Psoas muscle (tissue), 8 donors: ENCODE results near the gene RAB40A. TPM values are rescaled to one million over a fixed set of nuclear protein-coding genes. Genes with fewer than 3 reads are reported as not detected.
"Not testable (repeated sequence)": the region's sequence is repeated elsewhere in the genome, so short reads cannot be mapped to it uniquely, and the experiment has no call there.

Experiments used
- ATAC-seq, 4 donors: fragments of 200-7000 bp; cut with Tn5 transposase; one replicate each; pipeline ENCODE4 v1.9.1; 2020; ENCODE audit warnings: moderate library complexity in 3 of 4, mild to moderate bottlenecking in 2 of 4
- DNase-seq, 2 donors: peaks; one replicate each; pipeline ENCODE4 v3.0.0-alpha.2; 2020
- H3K27ac ChIP-seq: fragments of 200-600 bp; one replicate; pipeline ENCODE4 v1.8.0; 2022
- H3K27me3 ChIP-seq, 3 donors: fragments of 200-600 bp in 1 of 3; one replicate each; pipeline versions ENCODE4 v1.6.1 to v1.8.0; 2013 to 2022; ENCODE audit warnings: low read length in 2 of 3, mild to moderate bottlenecking in 2 of 3, moderate library complexity in 1 of 3; ENCODE audit not compliant: insufficient read depth in 3 of 3
- H3K36me3 ChIP-seq, 2 donors: fragments of 200-600 bp in 1 of 2; one replicate each; pipeline versions ENCODE4 v1.6.1 to v1.8.0; 2013 to 2022; ENCODE audit warnings: low read depth in 1 of 2, mild to moderate bottlenecking in 1 of 2, moderate library complexity in 1 of 2; ENCODE audit not compliant: insufficient read depth in 1 of 2
- H3K4me1 ChIP-seq: fragments of 200-600 bp; one replicate; pipeline ENCODE4 v1.8.0; 2022
- H3K4me3 ChIP-seq: fragments of 200-600 bp; one replicate; pipeline ENCODE4 v1.8.0; 2022; ENCODE audit warnings: mild to moderate bottlenecking
- H3K9me3 ChIP-seq: fragments of 200-600 bp; one replicate; pipeline ENCODE4 v1.8.0; 2022
- CTCF ChIP-seq: fragments of 200-600 bp; IDR thresholded peaks from one replicate; pipeline ENCODE4 v1.8.0; 2022; ENCODE audit warnings: antibody characterized with exemption
- WGBS, 3 donors: extraction: QIAGEN DNeasy Blood & Tissue Kit; methylation state at CpG; one replicate each; pipeline versions ENCODE4 v1.1.6 to v1.1.7; 2013; 5-methylcytosine and 5-hydroxymethylcytosine counted together
- intact Hi-C, 2 donors: fragments of 100-400 bp; cut with DNase I; formaldehyde crosslinking; loops; one replicate each; pipeline versions ENCODE4 v1.11.0 to v1.14.2; 2022
- polyA plus RNA-seq, 3 donors: library from polyadenylated mRNA; stranded (reverse); fragments of 200-250 nt; gene quantifications; one replicate each; pipeline ENCODE4 v1.2.3, GENCODE V29; 2013
- total RNA-seq, 4 donors: library from RNA; stranded (reverse); fragmentation: NEBNext Ultra II Directional in 2 of 4; extraction: Animal tissue kit (Norgen Biotek cat#: 25700) in 2 of 4; gene quantifications; one replicate each; pipeline versions ENCODE4 v1.2.1 to v1.2.4, GENCODE V29; 2021 to 2023
- donor health status: healthy with polysubstance abuse.
- donor health status: DM: no; HTN: no; CAD: no; lungs with moderate emphysema.
- donor health status: Bipolar disorder and iron deficiency.
- donor health status: healthy.
- donor health status: DM: yes; HTN: yes; CAD: no.
- donor health status: DM: no; HTN: no; CAD: no.
- donor health status: DM: no; HTN: no; CAD: no.
- donor health status: DM: yes; HTN: yes; CAD: no.

RAB40A gene
- total and polyA plus RNA-seq, 7 donors = 0.06 to 0.14 TPM; not detected in 5

GRCh38 chrX:103510031-103510430 lies 9.3 kb downstream of the RAB40A start:
- no peak overlapping the region for H3K27ac ChIP-seq
- H3K36me3 ChIP-seq = no peaks in the 10 kb centered on the region
- no peaks in the 10 kb centered on the region for H3K4me1 ChIP-seq
- no peak for TF ChIP-seq CTCF
- DNase-seq (no peak), ATAC-seq (no peak)
- no peaks in the 10 kb centered on the region for H3K27me3 ChIP-seq
- H3K4me3 ChIP-seq = no peak overlapping the region
- WGBS, 3 donors = 63 to 92% (median 67%) methylated on average over 5 to 6 of the region's 6 CpGs
- intact Hi-C loops = no loop called here
- H3K9me3 ChIP-seq = no peaks in the 10 kb centered on the region

GRCh38 chrX:103503853-103504207 lies 15.5 kb downstream of the RAB40A start:
- H3K27me3 ChIP-seq = no peaks in the 10 kb centered on the region
- H3K36me3 ChIP-seq = no peaks in the 10 kb centered on the region
- H3K4me1 ChIP-seq = no peaks in the 10 kb centered on the region
- H3K9me3 ChIP-seq = no peaks in the 10 kb centered on the region
- 56 to 78% (median 72%) methylated on average over 1 of the region's 1 CpG for WGBS, 3 donors
- TF ChIP-seq CTCF = no peak
- ATAC-seq (no peak), DNase-seq (no peak)
- no peak overlapping the region for H3K4me3 ChIP-seq
- intact Hi-C loops = no loop called here
- H3K27ac ChIP-seq = no peak overlapping the region

- Histone ChIP-seq H3K36me3 (no peaks in the 10 kb centered on the region), H3K27me3 (peaks cover 0 to 2% (median 0%) of the 10 kb centered on the region in 3 donors), H3K9me3 (no peaks in the 10 kb centered on the region), H3K4me1 (no peaks in the 10 kb centered on the region), H3K27ac (no peak overlapping the region), H3K4me3 (no peak overlapping the region)
- DNase-seq (no peak), ATAC-seq (no peak)
- TF ChIP-seq CTCF = no peak
- 53 to 56% (median 55%) methylated on average over 7 to 8 of the region's 8 CpGs for WGBS, 3 donors
- intact Hi-C loops = no loop called here
Measured at GRCh38 chrX:103503163-103503852, 16.0 kb downstream of the RAB40A start.

GRCh38 chrX:103498786-103499185 lies 20.5 kb downstream of the RAB40A start:
- intact Hi-C loops = no loop called here
- Histone ChIP-seq H3K27ac (no peak overlapping the region), H3K9me3 (peaks cover 7% of the 10 kb centered on the region), H3K36me3 (no peaks in the 10 kb centered on the region), H3K4me3 (no peak overlapping the region), H3K4me1 (no peaks in the 10 kb centered on the region), H3K27me3 (peaks cover 0 to 6% (median 0%) of the 10 kb centered on the region in 3 donors)
- 75 to 89% (median 87%) methylated on average over 5 of the region's 5 CpGs for WGBS, 3 donors
- TF ChIP-seq CTCF = no peak
- ATAC-seq (no peak), DNase-seq (no peak)

- WGBS, 3 donors = 94 to 98% (median 95%) methylated on average over 1 of the region's 1 CpG
- ATAC-seq (no peak), DNase-seq (no peak)
- Histone ChIP-seq H3K27ac (no peak overlapping the region), H3K4me3 (no peak overlapping the region), H3K4me1 (no peaks in the 10 kb centered on the region), H3K27me3 (peaks cover 0 to 12% (median 0%) of the 10 kb centered on the region in 3 donors), H3K9me3 (peaks cover 7% of the 10 kb centered on the region), H3K36me3 (no peaks in the 10 kb centered on the region)
- no peak for TF ChIP-seq CTCF
- intact Hi-C loops = no loop called here
Measured at GRCh38 chrX:103495786-103496185, 23.5 kb downstream of the RAB40A start.

- H3K9me3 ChIP-seq, H3K4me3 ChIP-seq, H3K27ac ChIP-seq, intact Hi-C loops, H3K4me1 ChIP-seq, H3K36me3 ChIP-seq, ATAC-seq, DNase-seq: not testable (repeated sequence)
- peaks cover 0 to 12% (median 0%) of the 10 kb centered on the region in 3 donors for H3K27me3 ChIP-seq
- 94 to 97% (median 95%) methylated on average over 3 of the region's 3 CpGs for WGBS, 3 donors
Measured at GRCh38 chrX:103493578-103493977, 25.7 kb downstream of the RAB40A start.
